ENCODE results near the gene SDS.

Gene SDS, protein sequence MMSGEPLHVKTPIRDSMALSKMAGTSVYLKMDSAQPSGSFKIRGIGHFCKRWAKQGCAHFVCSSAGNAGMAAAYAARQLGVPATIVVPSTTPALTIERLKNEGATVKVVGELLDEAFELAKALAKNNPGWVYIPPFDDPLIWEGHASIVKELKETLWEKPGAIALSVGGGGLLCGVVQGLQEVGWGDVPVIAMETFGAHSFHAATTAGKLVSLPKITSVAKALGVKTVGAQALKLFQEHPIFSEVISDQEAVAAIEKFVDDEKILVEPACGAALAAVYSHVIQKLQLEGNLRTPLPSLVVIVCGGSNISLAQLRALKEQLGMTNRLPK

GRCh38 chr12:113403435-113404415, at the start of gene SDS:
TSS of gene SDS (minus strand) at chr12:113403887. CDS start at chr12:113399708, 4,179 bp downstream.
- DNase-seq = no peak

DNA sequence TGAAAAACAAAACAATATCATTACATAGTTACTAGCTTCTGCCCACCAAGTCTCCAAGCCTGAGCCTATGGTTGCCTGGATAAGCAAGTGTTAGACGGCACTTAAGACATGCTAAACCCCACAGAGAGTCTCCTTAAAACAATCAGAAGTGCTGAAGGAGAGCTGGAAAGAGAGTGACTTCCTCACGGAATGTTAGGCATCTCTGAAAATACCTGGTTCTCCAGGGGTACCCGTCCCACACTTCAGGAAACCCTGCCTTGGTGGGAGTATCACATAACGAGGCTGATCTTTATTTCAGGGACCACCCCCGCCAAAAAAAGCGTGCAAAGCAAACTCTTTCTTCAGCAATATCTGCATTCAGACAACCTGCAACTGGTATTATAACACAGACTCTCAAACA, 49.6 kb upstream of the SDS start:
- no peak for DNase-seq

GRCh38 chr12:113452458-113452857, 48.8 kb upstream of the SDS start:
- no peak for DNase-seq

DNA sequence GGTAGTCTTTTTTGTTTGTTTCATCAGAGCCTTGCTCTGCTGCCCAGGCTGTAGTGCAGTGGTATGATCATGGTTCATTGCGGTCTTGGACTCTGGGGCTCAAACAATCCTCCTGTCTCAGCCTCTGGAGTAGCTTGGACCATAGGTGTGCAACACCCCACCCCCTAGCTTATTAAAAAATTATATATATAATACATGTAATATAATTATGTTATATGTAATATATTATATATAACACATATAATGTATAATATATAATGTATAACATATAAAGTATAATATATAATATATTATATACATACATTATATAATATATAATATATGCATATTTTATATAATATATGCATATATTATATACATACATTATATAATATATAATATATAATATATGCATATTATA, 46.2 kb upstream of the SDS start:
- DNase-seq = no peak

GRCh38 chr12:113449299-113449698, 45.6 kb upstream of the SDS start:
- no peak for DNase-seq

DNA sequence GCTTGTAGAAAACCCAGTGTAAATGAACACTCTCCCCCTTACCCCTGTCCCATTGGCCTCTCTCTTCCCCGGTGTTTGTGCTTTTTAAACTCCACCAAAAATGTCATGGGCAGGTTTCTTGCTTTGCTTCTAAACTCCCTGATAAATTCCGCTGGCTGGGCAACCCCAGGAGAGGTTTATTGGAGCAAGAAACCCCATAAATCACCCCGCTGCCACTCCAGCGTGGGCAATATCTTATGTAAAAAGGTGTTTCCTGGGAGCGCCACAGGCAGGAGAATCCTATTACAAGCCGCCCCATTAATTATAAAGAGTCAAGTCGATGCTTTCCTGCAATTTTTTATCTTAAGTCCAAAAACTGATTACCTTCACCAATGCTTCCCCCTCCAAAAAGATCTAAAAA, 45.2 kb upstream of the SDS start:
- no peak for DNase-seq

DNA sequence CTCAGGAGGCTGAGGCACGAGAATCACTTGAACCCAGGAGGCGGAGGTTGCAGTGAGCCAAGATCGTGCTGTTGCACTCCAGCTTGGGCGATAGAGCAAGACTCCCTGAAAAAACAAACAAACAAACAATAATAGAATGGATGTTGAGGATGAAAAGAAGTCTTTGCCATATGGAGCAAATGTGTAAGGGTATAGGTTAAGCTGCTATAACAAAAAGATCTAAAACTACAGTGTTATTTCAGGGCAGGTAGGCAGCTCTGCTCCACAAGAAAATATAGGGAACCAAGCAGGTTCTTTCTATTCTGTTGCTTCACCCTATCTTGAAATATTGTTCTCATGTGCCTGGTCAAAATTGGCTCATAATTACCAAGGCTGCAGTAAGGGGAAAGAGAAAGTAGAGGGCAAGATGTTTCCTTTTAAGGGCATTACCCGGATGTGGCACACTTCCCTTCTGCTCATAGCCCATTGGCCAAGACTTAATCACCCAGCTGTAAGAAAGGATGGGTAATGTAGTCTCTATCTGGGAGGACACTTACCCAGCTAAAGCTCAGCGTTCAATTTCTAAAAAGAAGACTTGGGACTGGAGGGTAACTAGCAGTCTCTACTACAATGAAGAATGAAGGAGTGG, 42.0 kb upstream of the SDS start:
- no peak for DNase-seq

DNA sequence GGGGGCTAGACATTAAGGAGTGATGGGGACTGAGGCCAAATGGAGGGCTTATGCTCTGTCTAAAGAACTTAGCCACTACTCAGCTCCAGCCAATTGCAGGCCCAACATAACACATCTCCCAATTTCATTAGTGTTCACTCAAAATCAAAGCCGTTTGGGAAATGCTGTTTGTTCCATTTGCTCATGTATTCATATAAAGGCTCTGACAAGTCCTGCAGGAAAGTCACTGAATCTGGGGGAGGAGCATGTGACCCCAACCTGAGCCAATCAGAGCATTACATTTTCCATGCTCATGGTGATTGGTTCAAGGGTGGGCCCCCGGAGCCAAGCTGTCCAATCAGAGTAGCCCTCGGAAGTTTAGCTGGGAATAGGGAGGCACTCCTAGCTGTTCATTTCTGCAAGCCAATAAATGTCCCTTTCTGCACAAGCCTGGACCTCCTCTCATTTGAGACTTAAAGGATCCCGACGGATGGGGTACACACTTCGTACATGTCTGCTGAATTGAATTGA, 39.4 kb upstream of the SDS start:
- DNase-seq = no peak

GRCh38 chr12:113440947-113441782, 37.5 kb upstream of the SDS start:
- DNase-seq = no peak

- no peak for DNase-seq
Observed at GRCh38 chr12:113440336-113440735, 36.6 kb upstream of the SDS start.

GRCh38 chr12:113439606-113440030, 35.9 kb upstream of the SDS start:
- peak; percentile 23 to 83 for DNase-seq

DNA sequence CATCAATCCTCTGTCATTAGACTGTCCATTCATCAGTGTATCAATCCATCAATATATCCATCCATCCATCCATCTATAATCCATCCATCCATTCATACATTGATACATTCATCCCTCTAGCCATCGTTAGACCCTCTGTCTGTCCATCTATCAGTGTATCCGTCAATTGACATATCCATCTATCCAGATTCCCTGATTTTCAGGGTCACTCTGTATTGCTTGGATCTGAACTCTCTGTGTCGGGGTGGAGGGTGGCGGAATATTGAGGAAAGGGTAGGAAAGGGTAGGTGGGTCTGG, 35.6 kb upstream of the SDS start:
- DNase-seq = no peak

- no peak for DNase-seq
Observed at GRCh38 chr12:113438523-113439300, 35.0 kb upstream of the SDS start.

DNA sequence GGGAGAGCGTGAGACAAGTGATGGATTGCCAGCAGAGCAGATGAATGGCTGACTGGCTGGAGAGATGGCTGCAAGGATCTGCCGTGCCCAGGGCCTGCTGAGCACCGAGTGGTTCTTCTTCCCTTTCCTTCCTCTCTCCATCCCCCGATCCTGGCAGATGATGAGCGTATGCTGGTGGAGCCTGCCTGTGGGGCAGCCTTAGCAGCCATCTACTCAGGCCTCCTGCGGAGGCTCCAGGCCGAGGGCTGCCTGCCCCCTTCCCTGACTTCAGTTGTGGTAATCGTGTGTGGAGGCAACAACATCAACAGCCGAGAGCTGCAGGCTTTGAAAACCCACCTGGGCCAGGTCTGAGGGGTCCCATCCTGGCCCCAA, 34.0 kb upstream of the SDS start:
- no peak for DNase-seq

DNA sequence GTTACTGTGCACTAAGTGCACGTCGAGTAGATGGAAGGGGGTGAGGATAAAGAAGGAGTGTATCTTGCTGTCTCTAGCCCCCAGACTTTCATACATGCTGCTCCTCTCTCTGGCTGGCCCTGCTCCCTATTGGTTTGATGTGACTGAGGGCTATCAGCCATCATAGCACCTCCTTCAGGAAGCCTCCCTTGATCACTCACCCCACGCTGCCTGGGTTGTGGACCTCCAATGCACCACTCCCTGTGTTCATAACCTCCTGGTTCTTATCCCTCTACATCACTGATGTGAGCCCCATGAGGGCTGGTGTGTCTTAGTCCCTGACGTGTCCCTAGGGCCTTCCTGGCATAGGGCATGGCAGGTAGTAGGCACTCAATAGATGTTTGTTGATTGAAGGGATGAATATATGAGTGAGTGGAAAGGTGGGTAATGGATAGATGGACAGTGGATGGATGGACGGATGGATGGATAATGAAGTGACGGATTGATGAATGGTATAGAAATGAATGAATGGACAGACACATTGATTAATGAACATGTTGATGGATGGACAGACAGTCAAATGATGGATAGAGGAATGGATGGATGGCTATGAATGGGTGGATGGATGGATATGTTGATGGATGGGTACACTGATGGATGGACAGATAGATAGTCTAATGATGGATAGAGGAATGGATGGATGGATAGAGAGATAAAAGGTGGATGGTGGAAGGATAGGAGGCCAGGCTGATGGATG, 33.5 kb upstream of the SDS start:
- DNase-seq = no peak

DNA sequence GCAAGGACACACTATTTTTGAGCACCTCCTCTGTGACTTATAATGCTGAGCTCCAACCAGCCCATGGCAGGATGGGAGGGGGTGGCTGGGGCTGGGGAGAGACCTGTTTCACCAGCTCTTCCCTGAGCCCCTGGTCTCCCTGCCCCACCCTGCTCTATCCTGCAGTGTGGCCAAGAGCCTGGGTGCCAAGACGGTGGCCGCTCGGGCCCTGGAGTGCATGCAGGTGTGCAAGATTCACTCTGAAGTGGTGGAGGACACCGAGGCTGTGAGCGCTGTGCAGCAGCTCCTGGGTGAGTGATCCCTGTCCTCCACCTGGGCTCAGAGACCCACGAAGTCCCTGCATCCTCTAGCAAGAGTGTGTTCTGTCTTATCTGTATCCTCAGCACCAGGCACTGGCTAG, 32.9 kb upstream of the SDS start:
- no peak for DNase-seq

DNA sequence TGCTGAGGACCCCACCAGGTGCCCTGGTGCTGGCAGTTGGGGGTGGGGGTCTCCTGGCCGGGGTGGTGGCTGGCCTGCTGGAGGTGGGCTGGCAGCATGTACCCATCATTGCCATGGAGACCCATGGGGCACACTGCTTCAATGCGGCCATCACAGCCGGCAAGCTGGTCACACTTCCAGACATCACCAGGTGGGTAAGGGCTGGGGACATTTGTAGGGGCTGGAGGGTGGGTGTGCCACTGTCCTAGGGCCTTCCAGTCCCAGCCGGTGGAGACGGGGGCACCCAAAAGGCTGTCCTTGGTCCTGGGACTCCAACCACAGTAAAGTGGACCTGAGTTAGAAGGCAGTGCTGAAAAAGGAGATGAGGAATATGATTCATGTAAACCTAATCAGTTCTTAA, 31.7 kb upstream of the SDS start:
- DNase-seq = no peak

- DNase-seq = no peak
Observed at GRCh38 chr12:113432986-113433385, 29.3 kb upstream of the SDS start.

- no peak for DNase-seq
Observed at GRCh38 chr12:113428482-113428881, 24.8 kb upstream of the SDS start.

- DNase-seq = no peak
Observed at GRCh38 chr12:113427882-113428281, 24.2 kb upstream of the SDS start.

- DNase-seq = peak in 1 of 2 experiments; percentile 12
Observed at GRCh38 chr12:113425960-113426453, 22.3 kb upstream of the SDS start.

All from NCI-H526 (cell line).